AG04449 (cell line): Measurements from ENCODE around the gene GDPD5.
A peak's percentile ranks its signal among the peaks of the same experiment; 100 is the strongest.

Source experiments
- CTCF ChIA-PET: fragments of 350-600 bp; formaldehyde crosslinking; extraction: SDS; loops from one replicate; lab custom pipeline; 2021; ENCODE audit warnings: antibody characterized with exemption; lab: Yijun Ruan, JAX
- POLR2A ChIA-PET: fragments of 400-600, 350-600 bp; formaldehyde crosslinking; extraction: SDS; loops from one replicate; lab custom pipeline; 2020; ENCODE audit warnings: antibody characterized with exemption, inconsistent platforms; lab: Yijun Ruan, JAX
- DNase-seq: peaks from one replicate; pipeline ENCODE4 v3.0.0-alpha.2; 2010; ENCODE audit warnings: low read depth, low spot score
- H3K4me3 ChIP-seq: 2 replicates; pipeline ENCODE4 v1.5.1; 2011; ENCODE audit warnings: low read depth, mild to moderate bottlenecking, control low read depth, low read length
- CTCF ChIP-seq: IDR thresholded peaks from one replicate; pipeline ENCODE4 v1.5.1; 2011; ENCODE audit warnings: mild to moderate bottlenecking, moderate library complexity, low read length, control low read depth, inconsistent platforms; ENCODE audit not compliant: insufficient read depth; ENCODE audit errors: missing control alignments

The GDPD5 gene

DNA sequence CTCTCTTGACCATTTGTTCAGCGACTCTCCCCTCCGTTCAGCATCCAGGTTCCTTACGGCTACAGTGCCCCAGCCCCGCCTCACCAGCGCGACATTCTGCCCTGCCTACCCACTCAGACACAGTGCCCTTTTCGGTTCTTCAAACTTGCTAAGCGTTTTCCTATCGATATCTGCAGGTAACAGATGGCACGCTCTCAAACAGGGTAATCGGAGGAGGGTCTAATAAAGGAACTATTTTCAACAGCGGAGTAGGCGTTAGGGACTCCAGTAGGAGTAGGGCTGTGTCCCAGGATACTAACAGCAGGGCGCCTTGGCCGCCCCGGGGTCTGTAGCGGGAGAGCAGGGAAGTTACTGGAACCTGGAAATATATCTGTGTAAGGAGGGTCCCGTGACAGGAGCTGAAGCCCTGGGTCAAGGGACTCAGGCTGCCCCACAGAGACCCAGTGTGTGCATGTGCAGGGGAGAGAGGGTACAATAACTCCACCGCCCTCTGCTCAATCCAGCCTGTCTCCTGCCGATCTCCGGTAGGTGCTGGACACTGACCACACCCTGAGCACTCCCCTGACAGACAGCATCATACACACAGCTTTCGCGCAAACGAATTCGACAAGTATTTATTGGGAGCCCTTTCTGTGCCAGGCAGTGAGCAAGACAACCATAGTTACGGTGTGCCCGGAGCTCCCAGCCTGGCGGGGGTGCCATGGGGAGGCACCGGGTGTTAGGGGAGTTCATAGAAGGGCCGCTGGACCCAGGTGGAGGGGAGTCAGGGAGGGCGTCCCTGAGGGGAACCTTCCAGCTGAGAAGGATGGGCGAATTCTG, 94.8 kb downstream of the GDPD5 start:
- CTCF ChIA-PET: interaction anchor here (0.8 to 9.2 kb wide), 9 partner anchors 13 to 99 kb away, joined by 3 to 91 read pairs (median 4); partner anchors contain the start of gene GDPD5
- POLR2A ChIA-PET: no interaction called here
- TF ChIP-seq CTCF: no peak
- H3K4me3 ChIP-seq: peak overlapping the region; percentile 46
- no peak for DNase-seq

GRCh38 chr11:75429902-75430713, 95.6 kb downstream of the GDPD5 start:
- H3K4me3 ChIP-seq: peak overlapping the region; percentile 46
- ChIA-PET POLR2A (no interaction called here), CTCF (interaction anchor here (0.6 to 9.2 kb wide), 11 partner anchors 9 to 151 kb away, joined by 3 to 91 read pairs (median 4); partner anchors contain the start of gene GDPD5)
- no peak for TF ChIP-seq CTCF
- no peak for DNase-seq

- ChIA-PET CTCF (interaction anchor here (0.6 to 9.2 kb wide), 11 partner anchors 9 to 150 kb away, joined by 3 to 91 read pairs (median 4); partner anchors contain the start of gene GDPD5), POLR2A (no interaction called here)
- TF ChIP-seq CTCF: no peak
- peak overlapping the region; percentile 46; the same call in 1 of the 2 replicates for H3K4me3 ChIP-seq
- DNase-seq: no peak
These were observed 96.2 kb downstream of the GDPD5 start for GRCh38 chr11:75429641-75429901.

DNA sequence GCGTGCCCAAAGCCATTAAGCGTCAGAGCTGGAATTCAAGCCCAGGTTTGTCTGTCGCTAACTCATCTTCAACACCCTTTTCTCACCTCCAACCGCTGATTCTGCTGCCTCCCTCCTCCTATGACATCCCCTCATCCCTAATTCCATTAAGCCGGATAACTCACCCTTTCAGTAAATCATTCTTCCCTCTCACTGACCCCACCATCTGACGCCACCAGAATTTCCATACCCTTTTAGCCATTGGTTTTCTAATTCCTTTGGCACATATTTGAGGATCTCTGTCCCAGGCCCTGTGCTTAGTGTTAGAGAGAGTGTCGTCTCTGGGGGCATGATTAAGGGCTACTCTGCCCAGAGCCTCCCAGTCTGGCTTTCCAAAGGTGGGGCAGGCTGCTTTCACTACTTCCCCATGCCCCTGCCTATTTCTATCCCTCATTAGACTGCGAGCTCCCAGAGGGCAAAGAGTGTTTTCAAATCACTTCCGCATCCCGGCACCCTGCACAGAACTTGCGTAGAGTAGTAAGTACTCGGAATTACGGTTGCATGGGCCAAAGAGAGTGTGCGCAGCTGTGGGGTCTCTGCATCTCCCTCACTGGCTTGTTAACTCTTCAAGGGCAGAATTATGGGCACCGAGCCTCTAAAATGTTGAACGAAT, 96.6 kb downstream of the GDPD5 start:
- DNase-seq: no peak
- ChIA-PET CTCF (interaction anchor here (0.6 to 9.2 kb wide), 8 partner anchors 8 to 150 kb away, joined by 3 to 91 read pairs (median 6); partner anchors contain the start of gene GDPD5), POLR2A (no interaction called here)
- no peak overlapping the region for H3K4me3 ChIP-seq
- no peak for TF ChIP-seq CTCF

DNA sequence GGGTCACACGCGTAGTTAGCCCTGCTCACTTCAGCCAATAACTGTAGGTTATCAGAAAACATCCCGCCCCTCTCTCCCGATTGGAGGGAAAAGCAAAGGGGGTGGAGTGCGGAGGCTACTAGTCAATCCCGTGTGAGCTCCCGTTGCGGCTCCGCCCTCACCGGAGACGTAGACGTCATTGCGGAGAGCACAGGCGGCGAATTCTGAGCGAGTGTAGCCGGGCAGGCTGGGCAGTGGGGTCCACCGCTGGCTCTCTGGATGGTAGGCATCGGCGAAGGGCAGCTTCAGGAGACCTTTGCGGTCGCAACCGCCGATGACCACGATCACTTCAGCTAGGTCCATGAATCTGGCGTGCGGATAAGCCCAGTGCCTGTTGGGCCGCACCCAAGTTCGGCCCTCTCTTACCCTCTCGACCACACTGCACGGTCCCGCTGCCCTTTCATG, 97.4 kb downstream of the GDPD5 start:
- peak overlapping the region; percentile 48 for H3K4me3 ChIP-seq
- POLR2A ChIA-PET: interaction anchor here (0.7 kb wide), 2 partner anchors 10 to 94 kb away, joined by 3 read pairs; no protein-coding TSS in a partner anchor
- CTCF ChIA-PET: interaction anchor here (0.7 to 2.3 kb wide), 5 partner anchors 7 to 106 kb away, joined by 3 to 15 read pairs (median 3); no protein-coding TSS in a partner anchor
- DNase-seq: peak; percentile 21
- TF ChIP-seq CTCF: no peak
